Endothelial cell of umbilical vein (primary cell): ENCODE measurements around the gene KAZALD1. TPM values are rescaled to one million over a fixed set of nuclear protein-coding genes. Genes with fewer than 3 reads are reported as not detected.

Experiments used
- BruUV-seq: library from RNA; stranded (reverse); fragments of 400-500 nt; replicated peaks from 2 replicates; lab custom pipeline; 2021; lab: Mats Ljungman, UMichigan
- CTCF ChIA-PET: fragments of 300-600, 350-600 bp; sonication (Branson Sonifier 250); formaldehyde crosslinking; loops from one replicate; lab custom pipeline; 2021; ENCODE audit warnings: antibody characterized with exemption, inconsistent platforms; lab: Charles Lee
- POLR2A ChIA-PET: fragments of 300-600, 350-600 bp; sonication (Branson Sonifier 250); formaldehyde crosslinking; loops from one replicate; lab custom pipeline; 2021; ENCODE audit warnings: antibody characterized with exemption, inconsistent platforms; lab: Charles Lee
- DNase-seq: peaks from one replicate; pipeline ENCODE4 v3.0.0-alpha.2; 2011; ENCODE audit warnings: low read depth, low spot score
- FAIRE-seq: peaks from 2 replicates; lab custom pipeline; 2011; peaks lifted over from hg19 to GRCh38; lab: Jason Lieb, UNC
- H2AFZ ChIP-seq: 2 replicates; pipeline ENCODE4 v1.6.0; 2012; ENCODE audit warnings: low read depth, low read length, control low read depth, inconsistent platforms
- H3K27ac ChIP-seq: 2 replicates; pipeline ENCODE4 v1.5.1; 2011; ENCODE audit warnings: low read depth, mild to moderate bottlenecking, control low read depth, low read length, moderate library complexity; ENCODE audit not compliant: insufficient read depth
- H3K27me3 ChIP-seq, 2 experiments: 2 replicates each; pipeline versions ENCODE4 v1.6.0 to v1.6.1; 2011; ENCODE audit warnings: low read length in 2 of 2, mixed read lengths in 1 of 2; ENCODE audit not compliant: control insufficient read depth in 2 of 2, insufficient read depth in 2 of 2
- H3K36me3 ChIP-seq, 2 experiments: 2 replicates in 1 of 2; 3 replicates in 1 of 2; pipeline ENCODE4 v1.5.1; 2011; ENCODE audit warnings: low read length in 2 of 2, mild to moderate bottlenecking in 1 of 2, moderate library complexity in 1 of 2; ENCODE audit not compliant: control insufficient read depth in 2 of 2, insufficient read depth in 2 of 2; ENCODE audit errors: extremely low read depth in 1 of 2
- H3K4me1 ChIP-seq: 3 replicates; pipeline ENCODE4 v1.5.1; 2011; ENCODE audit warnings: mild to moderate bottlenecking, low read length; ENCODE audit not compliant: control insufficient read depth, insufficient read depth; ENCODE audit errors: extremely low read depth
- H3K4me2 ChIP-seq: 2 replicates; pipeline ENCODE4 v1.6.1; 2011; ENCODE audit warnings: low read length, control low read depth, mixed read lengths; ENCODE audit not compliant: insufficient read depth
- H3K4me3 ChIP-seq, 3 experiments: fragments of 200-600 bp in 1 of 3; sonication (generic), shearing (Covaris generic) in 1 of 3; replicated peaks in 1 of 3; 2 replicates each; pipeline ENCODE4 v1.5.1; 2011 to 2016; ENCODE audit warnings: control low read depth in 3 of 3, low read length in 3 of 3, mild to moderate bottlenecking in 2 of 3, inconsistent platforms in 1 of 3, low read depth in 1 of 3, moderate library complexity in 1 of 3; ENCODE audit not compliant: insufficient read depth in 1 of 3
- H3K79me2 ChIP-seq: 2 replicates; pipeline ENCODE4 v1.6.0; 2012; ENCODE audit warnings: low read length, inconsistent platforms; ENCODE audit not compliant: control insufficient read depth, insufficient read depth
- H3K9ac ChIP-seq: replicated peaks from 2 replicates; pipeline ENCODE3; 2011; ENCODE audit warnings: low read length, control low read depth; ENCODE audit not compliant: insufficient read depth; ENCODE audit errors: extremely low read depth
- H3K9me1 ChIP-seq: replicated peaks from 3 replicates; pipeline ENCODE4 v1.6.0; 2011; ENCODE audit warnings: mild to moderate bottlenecking, low read length; ENCODE audit not compliant: control insufficient read depth, insufficient read depth; ENCODE audit errors: extremely low read depth
- H3K9me3 ChIP-seq: replicated peaks from 2 replicates; pipeline ENCODE4 v1.5.1; 2012; ENCODE audit warnings: low read length, inconsistent platforms; ENCODE audit not compliant: control insufficient read depth, insufficient read depth
- H4K20me1 ChIP-seq: replicated peaks from 2 replicates; pipeline ENCODE3; 2011; ENCODE audit warnings: mild to moderate bottlenecking, low read length; ENCODE audit not compliant: control insufficient read depth, insufficient read depth; ENCODE audit errors: extremely low read depth
- CTCF ChIP-seq, 2 donors: IDR thresholded peaks; 1 replicate in 1 of 2; 2 replicates in 1 of 2; pipeline ENCODE4 v1.5.1; 2011; ENCODE audit warnings: low read length in 2 of 2, mild to moderate bottlenecking in 2 of 2, moderate library complexity in 2 of 2, control low read depth in 1 of 2, inconsistent platforms in 1 of 2, low read depth in 1 of 2; ENCODE audit not compliant: insufficient read depth in 1 of 2; ENCODE audit errors: extremely low read depth in 1 of 2
- EZH2 ChIP-seq: IDR thresholded peaks from 2 replicates; pipeline ENCODE4 v1.6.1; 2012; ENCODE audit warnings: borderline replicate concordance, low read depth, mild to moderate bottlenecking, moderate library complexity, low read length, inconsistent platforms; ENCODE audit not compliant: severe bottlenecking
- FOS ChIP-seq: IDR thresholded peaks from 2 replicates; pipeline ENCODE4 v1.6.1; 2011; ENCODE audit warnings: mild to moderate bottlenecking, low read length, moderate library complexity, borderline replicate concordance; ENCODE audit not compliant: insufficient read depth
- GATA2 ChIP-seq: IDR thresholded peaks from 2 replicates; pipeline ENCODE4 v1.7.0; 2011; ENCODE audit warnings: low read depth, mild to moderate bottlenecking, moderate library complexity, mixed read lengths, low read length; ENCODE audit not compliant: insufficient read length, insufficient read depth
- JUN ChIP-seq: IDR thresholded peaks from 2 replicates; pipeline ENCODE4 v1.6.1; 2011; ENCODE audit warnings: borderline replicate concordance, low read depth; ENCODE audit not compliant: insufficient read length, insufficient read depth
- MAX ChIP-seq: IDR thresholded peaks from 2 replicates; pipeline ENCODE4 v1.6.1; 2011; ENCODE audit not compliant: insufficient read depth, insufficient read length
- MYC ChIP-seq: IDR thresholded peaks from one replicate; pipeline ENCODE4 v1.6.1; 2011; ENCODE audit warnings: mild to moderate bottlenecking, low read depth, low read length
- POLR2A ChIP-seq: IDR thresholded peaks from 2 replicates; pipeline ENCODE4 v1.6.1; 2012; ENCODE audit warnings: low read depth, mild to moderate bottlenecking, control low read depth, low read length
- POLR2AphosphoS5 ChIP-seq: IDR thresholded peaks from 2 replicates; pipeline ENCODE4 v1.6.1; 2012; ENCODE audit warnings: low read depth, mild to moderate bottlenecking, control low read depth, low read length, moderate library complexity; ENCODE audit not compliant: insufficient read depth
- dilution Hi-C: fragments of 300-500 bp; cut with MboI; formaldehyde crosslinking; loops from one replicate; pipeline ENCODE4 v1.15.0; 2019; ENCODE audit warnings: low sequenced_read_pairs; ENCODE audit not compliant: extremely low pct_ligation_motif_present
- intact Hi-C: fragments of 100-400 bp; cut with micrococcal nuclease; formaldehyde crosslinking; loops from one replicate; pipeline ENCODE4 v1.10.0; 2022
- polyA plus RNA-seq, 4 experiments: library from polyadenylated mRNA; depleted of rRNA in 3 of 4; stranded (reverse) in 3 of 4; unstranded in 1 of 4; fragments of >200 nt; gene quantifications; 2 replicates each; pipeline versions ENCODE4 v1.2.1 to v1.2.3, GENCODE V29; 2011 to 2012; ENCODE audit warnings: missing spikeins in 1 of 4
- total RNA-seq: library from RNA; stranded (reverse); gene quantifications from 2 replicates; pipeline ENCODE4 v1.2.3, GENCODE V29; 2021

Gene KAZALD1
- total and polyA plus RNA-seq, 2 donors (not counting 3 experiments of a cell fraction or from before 2014, with no cell fraction given), result 3.0 to 3.3 TPM

GRCh38 chr10:101106351-101106750, 44.6 kb downstream of the KAZALD1 start:
- no peaks in the 10 kb centered on the region for H3K9me3 ChIP-seq
- FAIRE-seq (no peak), DNase-seq (no peak)
- no TSS peak for BruUV-seq
- ChIA-PET POLR2A (no interaction called here), CTCF (interaction anchor here (1.5 to 4.0 kb wide), 2 partner anchors 10 to 36 kb away, joined by 5 to 23 read pairs; no protein-coding TSS in a partner anchor)
- H3K9ac ChIP-seq, result no peak overlapping the region
- no peaks in the 10 kb centered on the region for H3K9me1 ChIP-seq
- H3K27ac ChIP-seq, result no peak overlapping the region
- no peaks in the 10 kb centered on the region for H3K4me1 ChIP-seq
- H3K4me2 ChIP-seq, result no peak overlapping the region
- H3K27me3 ChIP-seq, result peaks cover 9 to 19% of the 10 kb centered on the region in 2 experiments
- intact Hi-C loops (no loop called here), dilution Hi-C loops (no loop called here)
- TF ChIP-seq EZH2 (no peak), MAX (no peak), POLR2A (no peak), FOS (no peak), POLR2AphosphoS5 (no peak), JUN (no peak), CTCF (IDR thresholded peaks at IDR 0.05; ENCODE audit: extremely low read depth in 1 of 2, insufficient read depth in 1 of 2, low read depth in 1 of 2, low read length in 2 of 2) (no peak), GATA2 (no peak), MYC (no peak)
- H4K20me1 ChIP-seq, result no peaks in the 10 kb centered on the region
- H2AFZ ChIP-seq, result no peak overlapping the region
- no peaks in the 10 kb centered on the region for H3K79me2 ChIP-seq
- no peak overlapping the region for H3K4me3 ChIP-seq
- H3K36me3 ChIP-seq, result no peaks in the 10 kb centered on the region
